MCF 10A (cell line): Measurements from ENCODE around the gene SDHB. TPM values are rescaled to one million over a fixed set of nuclear protein-coding genes. Genes with fewer than 3 reads are reported as not detected.

Experiments
- BruUV-seq: library from RNA; stranded (reverse); fragments of 400-500 nt; replicated peaks from 2 replicates; lab custom pipeline; 2021; lab: Mats Ljungman, UMichigan
- CTCF ChIA-PET: fragments of 300-600 bp; sonication (Branson Sonifier 250); formaldehyde crosslinking; extraction: SDS; loops from one replicate; lab custom pipeline; 2021; ENCODE audit warnings: antibody characterized with exemption, inconsistent platforms; lab: Yijun Ruan, JAX
- POLR2A ChIA-PET: fragments of 300-600, 350-650 bp; sonication (Branson Sonifier 250); formaldehyde crosslinking; extraction: SDS; loops from one replicate; lab custom pipeline; 2020; ENCODE audit warnings: antibody characterized with exemption, inconsistent platforms; lab: Yijun Ruan, JAX
- DNase-seq: peaks from one replicate; pipeline ENCODE4 v3.0.0-alpha.2; 2018; ENCODE audit not compliant: unreplicated experiment
- H3K27ac Mint-ChIP-seq: one replicate; pipeline ENCODE4 v1.8.0; 2022; ENCODE audit warnings: mild to moderate bottlenecking, low read depth, mixed read lengths; ENCODE audit not compliant: unreplicated experiment
- H3K27me3 Mint-ChIP-seq: one replicate; pipeline ENCODE4 v1.8.0; 2022; ENCODE audit warnings: mixed read lengths; ENCODE audit not compliant: insufficient read depth, unreplicated experiment
- H3K36me3 Mint-ChIP-seq: one replicate; pipeline ENCODE4 v1.8.0; 2022; ENCODE audit warnings: mild to moderate bottlenecking, moderate library complexity, mixed read lengths; ENCODE audit not compliant: insufficient read depth, unreplicated experiment
- H3K4me1 Mint-ChIP-seq: one replicate; pipeline ENCODE4 v1.8.0; 2022; ENCODE audit warnings: mixed read lengths; ENCODE audit not compliant: insufficient read depth, unreplicated experiment
- H3K4me3 Mint-ChIP-seq: one replicate; pipeline ENCODE4 v1.8.0; 2022; ENCODE audit warnings: mild to moderate bottlenecking, moderate library complexity, mixed read lengths; ENCODE audit not compliant: unreplicated experiment
- H3K9me3 Mint-ChIP-seq: one replicate; pipeline ENCODE4 v1.8.0; 2022; ENCODE audit warnings: mixed read lengths; ENCODE audit not compliant: unreplicated experiment
- intact Hi-C: fragments of 100-400 bp; cut with micrococcal nuclease; formaldehyde crosslinking; loops from 2 replicates; pipeline ENCODE4 v1.14.1; 2022
- total RNA-seq: library from RNA; stranded (reverse); gene quantifications from 2 replicates; pipeline ENCODE4 v1.2.3, GENCODE V29; 2022
- TF ChIP-seq, protein P1 (sequence below): fragments of 200-600 bp; IDR thresholded peaks from one replicate; pipeline ENCODE4 v1.8.0; 2022; ENCODE audit warnings: antibody characterized with exemption, mild to moderate bottlenecking; ENCODE audit not compliant: unreplicated experiment

SDHB gene
- total RNA-seq, 1 experiment from 2014 or later: 166 TPM

- Mint-ChIP-seq H3K27me3 (no peaks in the 10 kb centered on the region), H3K36me3 (no peaks in the 10 kb centered on the region), H3K9me3 (no peaks in the 10 kb centered on the region), H3K27ac (no peak overlapping the region), H3K4me3 (no peak overlapping the region), H3K4me1 (peaks cover 22% of the 10 kb centered on the region)
- BruUV-seq: no TSS peak
- intact Hi-C loops: no loop called here
- ChIA-PET CTCF (interaction anchor here (0.7 kb wide), 2 partner anchors 28 to 175 kb away, joined by 3 read pairs; no protein-coding TSS in a partner anchor), POLR2A (interaction anchor here (0.6 to 1.5 kb wide), 5 partner anchors 11 to 378 kb away, joined by 3 to 5 read pairs (median 3); no protein-coding TSS in a partner anchor)
- no peak for DNase-seq
- TF ChIP-seq, protein P1, sequence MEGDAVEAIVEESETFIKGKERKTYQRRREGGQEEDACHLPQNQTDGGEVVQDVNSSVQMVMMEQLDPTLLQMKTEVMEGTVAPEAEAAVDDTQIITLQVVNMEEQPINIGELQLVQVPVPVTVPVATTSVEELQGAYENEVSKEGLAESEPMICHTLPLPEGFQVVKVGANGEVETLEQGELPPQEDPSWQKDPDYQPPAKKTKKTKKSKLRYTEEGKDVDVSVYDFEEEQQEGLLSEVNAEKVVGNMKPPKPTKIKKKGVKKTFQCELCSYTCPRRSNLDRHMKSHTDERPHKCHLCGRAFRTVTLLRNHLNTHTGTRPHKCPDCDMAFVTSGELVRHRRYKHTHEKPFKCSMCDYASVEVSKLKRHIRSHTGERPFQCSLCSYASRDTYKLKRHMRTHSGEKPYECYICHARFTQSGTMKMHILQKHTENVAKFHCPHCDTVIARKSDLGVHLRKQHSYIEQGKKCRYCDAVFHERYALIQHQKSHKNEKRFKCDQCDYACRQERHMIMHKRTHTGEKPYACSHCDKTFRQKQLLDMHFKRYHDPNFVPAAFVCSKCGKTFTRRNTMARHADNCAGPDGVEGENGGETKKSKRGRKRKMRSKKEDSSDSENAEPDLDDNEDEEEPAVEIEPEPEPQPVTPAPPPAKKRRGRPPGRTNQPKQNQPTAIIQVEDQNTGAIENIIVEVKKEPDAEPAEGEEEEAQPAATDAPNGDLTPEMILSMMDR: no peak
These were observed 43.3 kb upstream of the SDHB start for GRCh38 chr1:17097147-17097546.

DNA sequence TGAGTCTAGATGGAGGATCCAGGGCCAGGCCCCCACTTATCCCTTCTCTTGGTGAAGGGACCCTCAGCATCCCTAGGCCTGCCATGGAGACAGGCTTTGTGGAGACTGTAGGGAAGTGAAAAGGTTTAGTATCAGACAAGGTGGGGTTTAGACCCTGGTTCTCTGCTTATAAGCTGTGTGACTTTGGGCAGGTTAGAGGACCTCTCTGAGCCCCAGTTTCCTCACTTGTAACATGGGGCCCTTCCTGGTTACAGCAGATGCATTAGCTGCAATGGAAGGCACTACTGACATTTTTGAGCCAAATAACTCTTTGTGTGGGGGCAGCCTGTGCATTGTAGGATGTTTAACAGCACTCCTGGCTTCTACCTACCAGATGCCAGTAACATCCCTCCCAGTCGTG, 42.8 kb upstream of the SDHB start:
- no peaks in the 10 kb centered on the region for H3K27me3 Mint-ChIP-seq
- H3K36me3 Mint-ChIP-seq: no peaks in the 10 kb centered on the region
- TF ChIP-seq, protein P1: no peak
- no peak overlapping the region for H3K4me3 Mint-ChIP-seq
- CTCF ChIA-PET: interaction anchor here (0.5 to 0.7 kb wide), 2 partner anchors 29 to 291 kb away, joined by 3 read pairs; no protein-coding TSS in a partner anchor
- no peak for DNase-seq
- POLR2A ChIA-PET: no interaction called here
- H3K27ac Mint-ChIP-seq: no peak overlapping the region
- intact Hi-C loops: no loop called here
- BruUV-seq: no TSS peak
- peaks cover 22% of the 10 kb centered on the region for H3K4me1 Mint-ChIP-seq
- H3K9me3 Mint-ChIP-seq: no peaks in the 10 kb centered on the region

DNA sequence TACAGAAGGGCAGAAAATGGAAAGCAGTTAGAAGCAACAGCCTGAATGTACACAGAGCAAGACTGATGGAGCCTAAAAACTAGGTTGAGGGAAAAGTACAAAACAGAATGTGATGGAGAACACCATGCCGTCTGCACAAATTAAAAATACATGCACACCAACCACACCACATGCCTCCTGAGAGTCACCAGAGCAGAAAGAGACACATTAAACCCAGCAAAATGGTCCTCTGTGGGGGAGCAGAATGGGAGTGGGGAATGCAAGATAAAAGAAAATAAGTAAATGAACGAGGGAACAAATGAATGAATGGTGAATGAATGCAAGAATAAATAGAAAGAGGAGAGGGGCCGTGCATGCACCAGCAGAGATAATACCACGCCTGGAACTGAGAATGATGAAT, 41.3 kb upstream of the SDHB start:
- Mint-ChIP-seq H3K27ac (no peak overlapping the region), H3K4me1 (peaks cover 22% of the 10 kb centered on the region), H3K4me3 (no peak overlapping the region), H3K27me3 (no peaks in the 10 kb centered on the region), H3K36me3 (no peaks in the 10 kb centered on the region), H3K9me3 (no peaks in the 10 kb centered on the region)
- BruUV-seq: no TSS peak
- intact Hi-C loops: no loop called here
- POLR2A ChIA-PET: no interaction called here
- CTCF ChIA-PET: no interaction called here
- DNase-seq: no peak
- TF ChIP-seq, protein P1: no peak

GRCh38 chr1:17094664-17095063, 40.8 kb upstream of the SDHB start:
- peaks cover 22% of the 10 kb centered on the region for H3K4me1 Mint-ChIP-seq
- no peak overlapping the region for H3K4me3 Mint-ChIP-seq
- H3K9me3 Mint-ChIP-seq: no peaks in the 10 kb centered on the region
- H3K27me3 Mint-ChIP-seq: no peaks in the 10 kb centered on the region
- no TSS peak for BruUV-seq
- TF ChIP-seq, protein P1: no peak
- ChIA-PET CTCF (interaction anchor here (0.6 to 1.5 kb wide), 2 partner anchors 13 to 30 kb away, joined by 3 read pairs; no protein-coding TSS in a partner anchor), POLR2A (no interaction called here)
- DNase-seq: no peak
- no peak overlapping the region for H3K27ac Mint-ChIP-seq
- intact Hi-C loops: no loop called here
- no peaks in the 10 kb centered on the region for H3K36me3 Mint-ChIP-seq
